Fibroblast of skin of scalp (primary cell): ENCODE measurements around the gene VCL.
"Not testable (repeated sequence)": the region's sequence is repeated elsewhere in the genome, so short reads cannot be mapped to it uniquely, and the experiment has no call there.

Source experiments
- DNase-seq: peaks from one replicate; pipeline ENCODE4 v3.0.0-alpha.2; 2013

The VCL gene

DNA sequence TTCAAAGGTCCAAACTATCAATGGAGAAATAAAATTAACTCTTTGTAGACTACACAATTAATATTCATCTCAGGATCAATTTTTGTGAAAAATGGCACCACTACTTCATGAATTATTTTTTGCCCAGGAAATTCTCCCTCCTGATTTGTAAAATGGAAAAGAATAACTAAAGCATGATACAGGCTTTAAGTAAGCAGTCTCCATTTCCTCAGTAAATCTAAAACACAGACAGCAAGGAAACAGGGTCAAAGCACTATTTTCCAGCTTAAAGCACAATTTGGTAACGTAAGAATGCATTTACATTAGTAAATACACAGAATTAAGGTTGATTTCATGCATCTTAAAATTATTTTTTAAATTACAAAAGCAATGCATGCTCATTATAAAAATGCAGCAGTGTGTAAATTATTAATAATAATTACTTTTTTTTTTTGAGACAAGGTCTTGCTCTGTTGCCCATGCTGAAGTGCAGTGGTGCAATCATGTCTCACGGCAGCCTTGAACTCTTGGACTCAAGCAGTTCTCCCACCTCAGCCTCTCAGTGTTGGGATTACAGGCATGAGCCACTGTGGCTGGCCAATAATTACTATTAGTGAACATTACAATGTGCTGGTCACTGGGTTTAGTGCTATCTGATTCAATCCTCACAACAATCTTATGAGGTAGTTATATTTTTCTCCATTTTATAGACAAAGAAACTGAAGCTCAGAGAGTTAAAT is 26.1 kb upstream of the VCL start:
- DNase-seq, result no peak

GRCh38 chr10:73973427-73973826 is 24.5 kb upstream of the VCL start:
- DNase-seq, result no peak

DNA sequence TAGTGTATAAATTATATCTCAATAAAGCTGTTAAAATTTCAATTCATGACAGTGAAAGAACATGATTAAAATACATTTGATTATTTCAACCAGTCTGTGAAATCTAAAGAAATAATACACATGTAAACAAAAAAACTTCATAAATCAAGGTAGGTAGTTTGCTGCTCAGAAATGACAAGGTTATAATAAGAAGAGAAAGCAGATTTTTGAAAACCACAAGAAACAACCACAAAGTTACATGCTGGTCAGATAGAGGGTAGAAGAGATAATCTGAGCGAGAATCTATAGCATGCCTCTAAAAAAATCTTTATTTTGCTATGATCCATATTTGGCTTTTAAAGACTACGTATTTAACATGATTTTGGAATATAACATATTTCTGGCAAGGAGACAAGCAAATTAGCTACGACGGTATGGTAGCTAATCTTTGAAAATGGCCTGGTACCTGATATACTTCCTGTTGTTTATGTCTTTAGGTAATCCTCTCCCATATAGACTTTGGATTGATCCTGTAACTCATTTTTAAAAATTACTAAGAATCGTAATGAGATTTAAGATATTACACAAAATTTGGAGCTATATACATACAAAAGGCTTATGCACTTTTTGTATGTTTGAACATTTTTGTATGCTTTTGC is 23.5 kb upstream of the VCL start:
- no peak for DNase-seq

DNA sequence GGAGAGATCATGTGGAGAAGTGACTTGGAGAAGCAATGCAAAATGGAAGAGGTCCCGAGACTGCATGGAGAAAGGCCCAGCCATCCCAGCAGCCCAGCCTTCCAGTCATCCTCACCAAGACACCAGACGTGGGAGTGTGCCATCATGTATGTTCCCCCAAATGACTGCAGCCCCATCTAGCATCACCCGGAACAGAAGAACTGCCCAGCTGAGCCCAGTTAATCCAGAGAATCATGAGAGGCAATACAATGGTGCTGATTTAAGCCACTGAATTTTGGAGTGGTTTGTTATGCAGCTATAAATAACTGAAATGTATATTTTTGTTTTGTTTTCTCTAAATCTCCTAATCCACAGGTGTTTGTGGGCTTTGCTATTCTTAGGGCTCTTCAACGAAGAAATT is 22.5 kb upstream of the VCL start:
- no peak for DNase-seq

DNA sequence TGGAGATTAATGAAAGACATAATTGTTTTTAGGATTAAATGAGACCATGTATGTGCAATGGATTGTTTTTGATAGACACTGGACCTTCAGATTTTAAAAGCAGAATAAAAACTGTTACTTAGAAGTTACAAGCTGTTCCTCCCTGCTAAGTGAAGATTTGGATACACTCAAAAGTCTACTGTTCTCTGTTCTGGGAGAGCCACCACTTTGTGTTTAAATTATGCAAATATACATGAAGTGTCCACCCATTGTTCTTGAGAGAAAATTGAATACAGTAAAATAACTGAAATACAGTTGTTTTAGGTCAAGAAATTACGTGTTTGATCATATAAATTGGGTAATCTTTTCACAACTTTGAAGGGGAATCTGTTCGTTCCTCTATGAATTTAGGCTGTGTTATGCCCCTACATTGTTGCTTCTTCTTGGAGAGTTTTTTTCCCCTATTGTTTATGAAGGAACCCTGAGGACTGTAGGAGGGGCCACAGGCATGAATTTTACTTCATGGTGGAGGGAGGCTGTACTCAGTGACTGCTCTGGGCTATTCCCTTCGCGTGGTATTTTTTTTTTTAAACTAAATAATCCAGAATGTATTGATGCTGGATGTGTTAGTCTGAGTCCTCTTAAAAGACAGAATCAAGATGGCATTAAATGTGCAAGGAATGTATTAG is 18.6 kb upstream of the VCL start:
- DNase-seq, result no peak

DNA sequence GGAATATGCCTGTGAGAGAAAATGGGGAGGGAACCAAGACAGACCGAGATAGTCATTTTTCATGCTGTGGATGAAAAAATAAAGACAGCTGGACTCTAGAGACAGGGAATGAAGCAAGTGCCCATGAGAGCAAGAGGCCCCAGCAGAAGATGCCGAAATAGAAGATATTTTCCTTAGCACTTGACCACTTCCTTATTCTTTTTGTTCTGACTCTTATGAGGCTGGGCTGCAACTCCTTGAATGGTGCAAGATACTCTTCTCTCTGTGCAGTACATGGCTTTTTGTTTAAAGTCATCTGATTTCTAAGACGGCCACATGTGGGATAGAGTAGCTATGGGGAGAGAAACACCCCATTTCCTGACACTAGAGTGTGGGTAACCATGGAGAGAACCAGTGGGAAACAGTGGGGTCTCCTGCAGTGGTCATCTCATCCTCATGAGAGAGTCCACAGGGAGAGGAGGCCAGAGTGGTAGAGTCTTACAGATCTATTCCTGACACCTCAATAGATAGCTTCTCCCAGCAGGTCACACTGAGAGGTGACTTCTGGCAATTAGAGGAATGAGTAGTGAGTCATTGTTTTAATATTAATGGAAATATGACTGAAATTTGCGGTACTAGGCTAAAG is 18.0 kb upstream of the VCL start:
- no peak for DNase-seq

GRCh38 chr10:73981812-73982211 is 16.1 kb upstream of the VCL start:
- no peak for DNase-seq

- DNase-seq, result no peak
Measured at GRCh38 chr10:73983096-73984047, 14.5 kb upstream of the VCL start.

- DNase-seq, result no peak
Measured at GRCh38 chr10:73989594-73990150, 8.2 kb upstream of the VCL start.

DNA sequence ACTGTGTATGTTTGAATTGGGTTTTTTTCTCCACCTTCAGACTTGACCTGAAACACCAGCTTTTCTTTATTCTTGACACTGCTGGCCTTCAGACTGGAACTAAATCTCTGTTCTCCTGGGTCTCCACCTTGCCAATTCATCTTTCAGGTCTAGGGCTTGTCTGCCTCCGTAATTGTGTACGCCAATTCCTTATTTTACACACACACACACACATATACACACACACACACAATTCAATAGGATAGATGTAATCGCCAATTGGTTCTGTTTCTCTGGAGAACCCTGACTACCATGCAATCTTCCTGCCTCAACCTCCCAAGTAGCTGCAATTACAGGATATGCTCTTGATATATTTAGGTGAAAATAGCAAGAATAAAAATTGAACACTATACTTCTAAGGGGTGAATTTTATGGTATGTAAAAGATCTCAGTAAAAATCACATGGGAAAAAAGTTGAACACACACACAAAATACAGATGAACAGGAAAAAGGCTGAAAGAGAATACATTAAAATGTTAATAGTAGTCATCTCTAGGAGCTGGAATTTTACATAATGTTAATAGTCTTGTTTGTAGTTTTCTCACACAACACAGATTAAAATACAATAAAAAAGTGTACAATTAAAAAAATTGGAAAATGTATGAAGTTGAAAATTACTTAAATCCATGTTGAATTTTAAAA is 6.6 kb upstream of the VCL start:
- no peak for DNase-seq

DNA sequence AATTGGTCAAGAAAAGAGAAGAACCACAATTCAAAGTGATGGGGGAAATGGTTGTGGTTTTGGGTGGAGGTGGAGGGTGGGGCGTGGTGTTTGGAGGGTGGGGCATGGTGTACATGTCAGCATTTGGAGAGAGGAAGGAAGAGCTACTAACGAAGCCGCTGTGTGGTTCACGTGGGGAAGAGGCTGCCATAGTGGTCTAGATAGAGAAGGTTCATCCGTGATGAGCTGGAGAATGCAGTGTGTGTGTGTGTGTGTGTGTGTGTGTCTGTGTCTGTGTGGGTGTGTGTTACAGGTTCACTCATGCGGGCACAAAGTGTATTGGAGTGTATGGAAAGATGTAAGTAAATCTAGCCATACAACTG is 6.1 kb upstream of the VCL start:
- no peak for DNase-seq

GRCh38 chr10:73992899-73993788 is 4.8 kb upstream of the VCL start:
- DNase-seq, result no peak

GRCh38 chr10:73995035-73995358 is 2.9 kb upstream of the VCL start:
- DNase-seq, result no peak

DNA sequence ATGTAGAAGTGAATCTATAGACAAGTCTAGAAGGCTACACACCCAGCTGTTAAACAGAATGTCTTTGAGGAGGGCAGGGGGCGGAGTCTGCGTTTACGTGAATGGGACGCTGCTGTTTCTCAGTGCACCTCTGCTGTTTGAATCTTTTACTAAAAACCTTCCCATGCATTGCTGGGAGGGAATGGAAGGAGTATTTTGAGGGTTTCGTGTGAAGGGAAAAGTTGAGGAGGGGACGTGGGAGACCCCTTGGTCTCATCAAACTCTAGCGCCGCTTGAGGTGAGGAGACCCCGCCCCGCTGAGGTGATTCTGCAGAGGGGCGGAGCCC is 492 bp upstream of the VCL start:
- no peak for DNase-seq

GRCh38 chr10:73998623-73998928 is 660 bp downstream of the VCL start:
- DNase-seq, result no peak

- peak; percentile 92 for DNase-seq
Measured at GRCh38 chr10:73998929-73999691, 1.2 kb downstream of the VCL start.

DNA sequence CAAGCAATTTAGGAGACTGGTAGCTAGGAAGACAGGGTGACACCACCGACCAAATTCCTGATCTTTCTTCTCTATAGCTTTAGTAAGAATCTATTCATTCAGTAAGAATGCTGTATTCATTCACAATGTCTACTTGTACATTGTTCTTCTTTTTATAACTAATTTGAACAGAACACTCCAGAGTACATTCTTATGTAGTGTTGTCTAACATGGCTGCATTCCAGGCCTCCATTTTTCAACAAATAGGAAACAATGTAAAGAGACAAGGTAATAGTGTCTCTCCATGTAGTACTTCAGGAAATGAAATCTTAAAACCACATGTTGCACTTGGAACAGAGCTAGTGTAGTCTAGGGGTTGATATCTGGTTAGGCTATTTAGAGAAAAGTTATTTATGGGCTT is 1.8 kb downstream of the VCL start:
- peak; percentile 63 for DNase-seq

DNA sequence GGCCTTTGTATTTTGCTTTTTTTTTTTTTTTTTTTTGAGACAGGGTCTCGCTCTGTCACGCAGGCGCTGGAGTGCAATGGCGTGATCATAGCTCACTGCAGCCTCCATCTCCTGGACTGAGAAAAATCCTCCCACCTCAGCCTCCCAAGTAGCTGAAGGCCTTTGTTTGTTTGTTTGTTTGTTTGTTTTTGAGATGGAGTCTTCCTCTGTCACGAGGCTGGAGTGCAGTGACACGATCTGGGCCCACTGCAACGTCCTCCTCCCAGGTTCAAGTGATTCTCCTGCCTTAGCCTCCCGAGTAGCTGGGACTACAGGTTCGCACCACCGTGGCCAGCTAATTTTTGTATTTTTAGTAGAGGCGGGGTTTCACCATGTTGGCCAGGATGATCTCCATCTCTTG is 2.3 kb downstream of the VCL start:
- DNase-seq, result not testable (repeated sequence)

DNA sequence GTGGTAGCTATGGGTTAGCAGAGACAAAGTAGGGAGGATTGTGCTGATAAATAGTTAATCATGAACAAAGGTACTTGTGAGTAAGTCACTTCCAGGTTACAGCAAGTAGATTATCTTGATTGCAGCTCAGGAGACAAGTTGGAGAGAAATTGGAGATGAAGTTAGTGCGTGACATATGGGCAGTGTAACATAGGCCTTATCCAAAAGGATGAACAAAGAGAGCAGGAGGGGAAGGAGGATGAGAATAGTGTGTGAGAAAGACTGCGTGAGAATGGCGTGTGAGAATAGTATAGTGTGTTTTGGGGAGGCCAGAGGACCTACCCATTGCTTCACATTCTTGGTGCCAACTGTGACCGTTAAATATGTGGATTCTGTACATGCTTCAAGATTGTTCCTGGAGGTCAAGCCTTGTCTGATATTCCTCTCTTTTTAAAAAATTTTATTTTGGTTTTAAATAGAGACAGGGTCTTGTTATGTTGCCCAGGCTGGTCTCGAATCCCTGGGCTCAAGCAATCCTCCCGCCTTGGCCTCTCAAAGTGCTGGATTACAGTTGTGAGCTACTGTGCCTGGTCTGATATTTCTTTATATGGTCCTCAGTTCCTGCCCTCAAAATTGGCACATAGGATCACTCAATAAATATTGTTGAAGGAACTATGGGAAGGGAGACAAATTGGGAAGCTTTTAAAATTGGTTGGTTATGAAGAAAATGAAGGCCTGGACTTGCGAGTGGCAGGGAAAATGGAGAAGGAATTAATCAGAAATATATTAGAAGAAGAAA is 3.2 kb downstream of the VCL start:
- DNase-seq, result no peak
